Stimulated activated CD8-positive, alpha-beta memory T cell treated with anti-CD3 and anti-CD28 coated beads, Interleukin-2, amount 100 ng/mL, for 1 hour (primary cell): ENCODE results near the gene ZNRF2.
"Not testable (repeated sequence)": the region's sequence is repeated elsewhere in the genome, so short reads cannot be mapped to it uniquely, and the experiment has no call there.

Experiments
- DNase-seq, 2 donors: peaks; one replicate each; pipeline ENCODE4 v3.0.0-alpha.2; 2020; ENCODE audit warnings: low read depth in 2 of 2

The ZNRF2 gene

GRCh38 chr7:30260246-30260768 is 24.1 kb upstream of the ZNRF2 start:
- no peak for DNase-seq

DNA sequence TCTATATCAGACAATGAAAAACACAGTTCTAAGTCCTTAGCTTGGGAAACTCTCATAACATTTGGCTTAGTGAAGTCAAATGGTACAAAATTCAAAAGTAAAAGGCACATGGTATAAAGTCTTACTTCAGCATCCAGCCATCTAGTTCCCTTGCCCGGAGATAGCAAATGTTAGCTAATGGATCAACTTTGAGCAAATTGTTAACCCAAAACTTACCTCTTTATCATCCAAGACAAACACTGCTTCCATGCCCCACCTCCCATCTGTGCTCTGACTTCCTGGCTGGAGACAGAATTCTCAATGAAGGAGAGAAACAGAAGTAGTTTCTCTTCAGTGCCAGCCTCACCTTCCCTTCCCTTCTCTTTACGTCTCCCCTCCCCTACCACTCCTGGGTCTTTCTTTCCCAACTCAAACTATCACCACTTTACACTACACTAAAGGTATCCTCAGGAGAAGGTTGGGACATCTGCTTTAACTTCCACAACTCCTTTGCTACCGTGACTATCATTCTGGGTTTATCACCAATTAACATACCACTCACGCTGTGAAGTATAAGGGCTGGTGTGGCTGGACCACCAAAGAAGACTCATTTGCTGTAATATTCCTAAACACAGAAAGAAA is 21.2 kb upstream of the ZNRF2 start:
- no peak for DNase-seq

DNA sequence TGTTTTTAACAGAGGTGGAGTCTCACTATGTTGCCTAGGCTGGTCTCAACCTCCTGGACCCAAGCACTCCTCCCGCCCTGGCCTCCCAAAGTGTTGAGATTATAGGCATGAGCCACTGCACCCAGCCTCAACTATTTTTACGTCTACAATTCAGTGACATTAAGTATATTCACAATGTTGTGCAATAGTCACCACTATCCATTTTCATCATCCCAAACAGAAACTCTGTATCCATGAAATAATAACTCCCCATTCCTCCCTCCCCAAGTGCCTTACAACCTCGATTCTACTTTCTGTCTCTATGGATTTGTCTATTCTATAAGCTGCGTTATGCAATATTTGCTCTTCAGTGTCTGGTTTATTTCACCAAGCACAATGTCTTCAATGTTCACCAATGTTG is 20.3 kb upstream of the ZNRF2 start:
- no peak for DNase-seq

DNA sequence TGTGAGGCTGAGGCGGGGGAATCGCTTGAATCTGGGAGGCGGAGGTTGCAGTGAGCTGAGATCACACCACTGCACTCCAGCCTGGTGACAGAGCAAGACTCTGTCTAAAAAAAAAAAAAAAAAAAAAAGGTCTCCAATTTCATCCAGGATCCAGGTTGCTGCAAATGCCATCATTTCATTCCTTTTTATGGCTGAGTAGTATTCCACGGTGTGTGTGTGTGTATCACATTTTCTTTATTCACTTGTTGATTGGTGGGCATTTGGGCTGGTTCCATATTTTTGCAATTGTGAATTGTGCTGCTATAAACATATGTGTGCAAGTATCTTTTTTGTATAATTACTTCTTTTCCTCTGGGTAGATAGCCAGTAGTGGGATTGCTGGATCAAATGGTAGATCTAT is 19.2 kb upstream of the ZNRF2 start:
- DNase-seq, result not testable (repeated sequence)

DNA sequence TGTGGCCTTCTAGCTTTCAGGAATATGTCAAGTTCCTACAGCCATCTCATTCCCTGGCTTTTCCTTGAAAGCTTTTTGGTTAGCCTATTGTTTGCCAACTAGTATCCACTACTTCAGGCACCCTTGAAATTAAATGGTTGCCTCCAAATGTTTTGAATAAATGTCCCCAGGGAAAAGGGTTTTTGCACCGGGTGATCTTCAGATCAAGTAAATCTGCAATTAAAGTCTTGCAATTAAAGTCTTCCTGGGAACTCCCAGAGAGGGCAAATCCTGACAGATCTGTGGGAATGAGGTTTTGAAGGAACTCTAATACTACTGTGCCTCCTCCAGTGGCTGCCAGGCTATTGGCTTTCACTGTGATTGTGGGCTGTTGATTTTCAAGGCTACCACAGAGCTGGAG is 17.7 kb upstream of the ZNRF2 start:
- DNase-seq, result no peak

- no peak for DNase-seq
Observed at GRCh38 chr7:30268586-30268985, 15.8 kb upstream of the ZNRF2 start.

GRCh38 chr7:30269490-30269889 is 14.9 kb upstream of the ZNRF2 start:
- DNase-seq, result no peak

DNA sequence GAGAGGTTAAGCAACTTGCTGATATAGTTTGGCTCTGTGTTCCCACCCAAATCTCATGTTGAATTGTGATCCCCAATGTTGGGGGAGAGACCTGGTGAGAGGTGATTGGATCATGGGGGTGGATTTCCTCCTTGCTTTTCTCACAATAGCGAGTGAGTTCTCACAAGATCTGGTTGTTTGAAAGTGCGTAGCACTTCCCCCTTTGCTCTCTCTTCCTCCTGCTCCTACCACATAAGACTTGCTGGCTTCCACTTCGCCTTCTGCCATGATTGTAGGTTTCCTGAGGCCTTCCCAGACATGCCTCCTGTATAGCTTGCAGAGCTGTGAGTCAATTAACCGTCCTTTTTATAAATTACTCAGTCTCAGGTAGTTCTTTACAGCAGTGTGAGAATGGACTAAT is 13.5 kb upstream of the ZNRF2 start:
- no peak for DNase-seq

DNA sequence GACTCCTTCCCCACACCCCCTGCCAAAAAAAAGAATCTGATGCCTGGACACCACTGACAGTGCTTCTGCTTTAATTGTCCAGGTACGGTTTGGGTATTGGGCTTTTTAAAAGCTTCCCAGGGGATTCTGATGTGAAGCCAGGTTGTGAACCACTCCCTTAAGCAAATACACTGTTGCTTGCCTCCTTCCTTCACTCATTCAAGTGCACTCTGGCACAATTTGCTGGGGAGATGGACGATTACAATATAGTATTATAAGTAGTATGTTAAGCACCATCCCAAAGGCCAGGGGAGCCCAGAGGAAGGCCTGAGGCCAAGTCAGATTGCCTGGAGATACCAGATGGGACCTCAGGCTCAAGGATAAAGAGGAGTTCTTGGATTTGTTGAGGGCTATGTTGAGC is 12.3 kb upstream of the ZNRF2 start:
- no peak for DNase-seq

GRCh38 chr7:30273552-30273951 is 10.8 kb upstream of the ZNRF2 start:
- no peak for DNase-seq

GRCh38 chr7:30274641-30275040 is 9.8 kb upstream of the ZNRF2 start:
- DNase-seq, result no peak

DNA sequence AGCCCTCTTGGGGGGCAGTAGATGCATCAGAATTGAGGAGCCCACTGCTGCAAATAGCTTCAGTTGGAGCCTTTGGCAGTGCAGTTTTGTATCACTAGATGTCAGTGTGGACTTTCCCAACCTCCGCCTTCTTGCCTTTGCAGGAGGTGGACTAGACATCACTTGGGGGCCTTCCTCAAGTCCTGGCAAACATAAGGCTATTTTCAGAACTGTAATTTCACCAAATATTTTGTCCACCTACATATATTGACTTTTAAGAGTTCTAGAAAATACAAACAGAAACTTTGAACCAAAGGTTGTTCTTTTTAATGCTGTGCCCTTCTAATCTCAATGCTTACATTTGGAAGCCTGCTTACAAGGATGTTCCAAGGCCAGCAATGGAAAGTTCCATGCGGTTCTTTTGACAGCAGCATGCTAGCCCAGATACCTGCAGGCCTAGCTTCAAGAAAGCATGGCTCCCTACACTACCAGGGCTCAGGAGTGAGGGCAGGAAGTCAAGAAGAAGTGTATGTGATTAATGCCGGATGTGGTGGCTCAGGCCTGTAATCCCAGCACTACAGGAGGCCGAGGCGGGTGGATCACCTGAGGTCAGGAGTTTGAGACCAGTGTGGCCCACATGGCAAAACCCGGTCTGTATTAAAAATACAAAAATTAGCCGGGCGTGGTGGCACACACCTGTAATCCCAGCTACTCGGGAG is 8.0 kb upstream of the ZNRF2 start:
- DNase-seq, result peak in 1 of 2 donors; percentile 17

DNA sequence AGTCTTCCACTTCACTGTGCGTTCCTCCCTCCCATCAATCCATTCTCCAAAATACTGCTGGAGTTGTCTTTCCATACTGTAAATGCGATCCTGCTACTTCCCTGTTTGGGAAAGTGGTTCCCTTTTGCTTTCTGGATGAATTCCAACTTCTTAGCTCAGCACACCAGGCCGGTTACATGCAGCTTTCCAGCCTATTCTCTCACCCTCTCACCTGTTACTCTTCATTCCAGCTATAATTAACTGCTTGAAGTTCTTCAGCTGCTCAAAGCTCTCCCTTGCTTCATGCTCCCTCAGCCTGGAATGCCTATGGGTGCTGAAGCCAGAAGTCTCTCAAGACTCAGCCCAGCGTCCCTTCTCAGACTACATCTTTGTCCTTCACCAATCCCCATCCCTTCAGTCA is 6.0 kb upstream of the ZNRF2 start:
- no peak for DNase-seq

GRCh38 chr7:30278849-30279652 is 5.3 kb upstream of the ZNRF2 start:
- no peak for DNase-seq

GRCh38 chr7:30279653-30279904 is 4.8 kb upstream of the ZNRF2 start:
- no peak for DNase-seq

DNA sequence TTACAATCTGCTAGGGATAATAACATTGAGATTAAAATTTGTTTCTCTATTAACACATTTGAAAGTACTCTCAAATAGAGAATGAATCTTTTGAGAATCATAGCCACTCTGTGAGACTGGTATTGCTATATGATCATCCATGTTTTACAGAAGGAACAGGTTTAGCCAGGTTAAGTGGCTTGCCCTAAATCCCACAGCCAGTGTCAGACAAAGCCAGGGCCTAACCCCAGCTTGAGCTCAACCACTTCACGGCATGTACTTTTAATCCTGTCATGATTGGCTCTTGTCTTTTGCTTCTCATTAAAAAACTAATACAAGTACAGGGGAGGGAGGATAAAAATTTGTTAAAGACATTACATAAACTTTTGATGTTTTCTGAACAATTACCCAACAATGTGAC is 3.8 kb upstream of the ZNRF2 start:
- DNase-seq, result no peak

- DNase-seq, result no peak
Observed at GRCh38 chr7:30281263-30281662, 3.1 kb upstream of the ZNRF2 start.

GRCh38 chr7:30281791-30282190 is 2.6 kb upstream of the ZNRF2 start:
- no peak for DNase-seq

DNA sequence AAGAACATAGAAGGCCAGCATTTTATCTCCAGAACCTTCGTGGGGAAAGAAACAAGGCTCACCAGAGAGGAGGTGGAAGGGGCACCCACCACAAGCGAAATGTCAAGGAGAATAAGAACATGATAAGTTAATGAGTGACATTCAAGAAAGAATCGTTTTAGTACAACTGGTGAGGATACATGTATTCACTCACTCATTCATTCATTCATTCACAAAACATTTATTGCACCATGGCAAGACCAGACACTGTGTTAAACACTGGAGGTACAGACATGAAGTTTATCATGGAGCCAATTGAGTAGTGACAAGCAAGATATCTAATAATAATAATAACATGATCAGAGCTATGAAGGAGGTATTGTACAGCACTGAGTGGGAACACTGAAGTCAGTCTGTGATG is 1.7 kb upstream of the ZNRF2 start:
- no peak for DNase-seq

- DNase-seq, result peak in 1 of 2 donors; percentile 14
Observed at GRCh38 chr7:30285067-30285535, 704 bp downstream of the ZNRF2 start.

- peak; percentile 5 to 20 for DNase-seq
Observed at GRCh38 chr7:30285536-30286284, 1.3 kb downstream of the ZNRF2 start.

DNA sequence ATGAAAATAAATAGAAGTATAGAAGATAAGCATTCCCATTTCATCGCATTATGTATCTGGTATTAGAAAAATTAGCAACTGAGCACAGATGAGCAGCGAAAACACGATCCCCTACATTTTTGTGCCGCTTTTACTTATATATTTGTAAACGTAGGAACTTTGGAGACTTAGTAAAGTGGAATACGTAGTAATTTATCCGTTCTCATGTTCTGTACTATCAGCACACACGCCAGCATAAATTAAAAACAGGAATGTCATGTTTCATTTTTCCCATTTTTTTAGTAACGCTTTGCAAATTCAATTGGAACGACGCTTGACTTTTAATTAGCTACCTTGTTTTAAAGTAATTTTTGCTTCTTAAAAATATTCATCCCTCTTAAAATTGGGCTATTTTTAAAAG is 2.4 kb downstream of the ZNRF2 start:
- DNase-seq, result no peak
